ENCODE results near the gene SLC4A7. TPM values are rescaled to one million over a fixed set of nuclear protein-coding genes. Genes with fewer than 3 reads are reported as not detected.

SLC4A7 gene
- total and polyA plus RNA-seq, 4 donors = 5.4 to 62.8 (median 37.5) TPM

GRCh38 chr3:27376109-27376772 is 107.9 kb downstream of the SLC4A7 start:
- no peak overlapping the region for H3K27ac ChIP-seq (ENCODE audit: low read depth in 1 of 2, low read length in 2 of 2)
- DNase-seq = no peak
- no peak overlapping the region for H3K4me3 ChIP-seq (ENCODE audit: low read length in 2 of 2)
- no peaks in the 10 kb centered on the region for H3K4me1 ChIP-seq (ENCODE audit: control insufficient read depth in 1 of 2, insufficient read depth in 2 of 2, low read length in 2 of 2)
- no peaks in the 10 kb centered on the region for H3K9me3 ChIP-seq (ENCODE audit: control insufficient read depth, low read length)
- H3K36me3 ChIP-seq (ENCODE audit: control insufficient read depth in 1 of 2, insufficient read depth in 2 of 2, low read length in 1 of 2) = no peaks in the 10 kb centered on the region
- H3K27me3 ChIP-seq (ENCODE audit: control insufficient read depth in 1 of 2, insufficient read depth in 2 of 2, low read length in 1 of 2) = no peaks in the 10 kb centered on the region
- intact Hi-C loops (cut with DNase I) = no loop called here
- 93 to 95% methylated on average over 6 of the region's 6 CpGs for WGBS, 2 donors
- no peak for ATAC-seq (ENCODE audit: low FRiP score)

GRCh38 chr3:27368831-27369607 is 115.2 kb downstream of the SLC4A7 start, which contains the start of gene NEK10:
NEK10 (minus strand) TSS chr3:27369383; CDS start chr3:27352882, 16,501 bp downstream.
- 4% methylated on average over 48 of the region's 48 CpGs for WGBS, 2 donors
- DNase-seq = peak; percentile 94

GRCh38 chr3:27366062-27366591 is 118.1 kb downstream of the SLC4A7 start:
- Histone ChIP-seq H3K27me3 (ENCODE audit: control insufficient read depth in 1 of 2, insufficient read depth in 2 of 2, low read length in 1 of 2) (no peaks in the 10 kb centered on the region), H3K4me1 (ENCODE audit: control insufficient read depth in 1 of 2, insufficient read depth in 2 of 2, low read length in 2 of 2) (no peaks in the 10 kb centered on the region), H3K4me3 (ENCODE audit: low read length in 2 of 2) (no peak overlapping the region), H3K27ac (ENCODE audit: low read depth in 1 of 2, low read length in 2 of 2) (no peak overlapping the region), H3K36me3 (ENCODE audit: control insufficient read depth in 1 of 2, insufficient read depth in 2 of 2, low read length in 1 of 2) (no peaks in the 10 kb centered on the region), H3K9me3 (ENCODE audit: control insufficient read depth, low read length) (no peaks in the 10 kb centered on the region)
- 94 to 100% methylated on average over 1 of the region's 1 CpG for WGBS, 2 donors
- intact Hi-C loops (cut with DNase I) = loop anchor here in 1 of 2 donors (10.0 kb wide), 1 partner anchor 309 kb away; no protein-coding TSS in a partner anchor
- DNase-seq = no peak
- no peak for ATAC-seq (ENCODE audit: low FRiP score)

More at GRCh38 chr3:27368831-27369607, 115.2 kb downstream of the SLC4A7 start, which contains the start of gene NEK10:
- Histone ChIP-seq H3K27me3 (ENCODE audit: control insufficient read depth in 1 of 2, insufficient read depth in 2 of 2, low read length in 1 of 2) (no peaks in the 10 kb centered on the region), H3K9me3 (ENCODE audit: control insufficient read depth, low read length) (no peaks in the 10 kb centered on the region), H3K4me3 (ENCODE audit: low read length in 2 of 2) (peak within 1 kb of the TSS; percentile 2 to 23), H3K4me1 (ENCODE audit: control insufficient read depth in 1 of 2, insufficient read depth in 2 of 2, low read length in 2 of 2) (no peaks in the 10 kb centered on the region), H3K36me3 (ENCODE audit: control insufficient read depth in 1 of 2, insufficient read depth in 2 of 2, low read length in 1 of 2) (no peaks in the 10 kb centered on the region), H3K27ac (ENCODE audit: low read depth in 1 of 2, low read length in 2 of 2) (no peak within 1 kb of the TSS)
- intact Hi-C loops (cut with DNase I) = loop anchor here in 1 of 2 donors (10.0 kb wide), 1 partner anchor 306 kb away; no protein-coding TSS in a partner anchor
- ATAC-seq (ENCODE audit: low FRiP score) = peak; percentile 97

- intact Hi-C loops (cut with DNase I) = loop anchor here in 1 of 2 donors (10.0 kb wide), 1 partner anchor 314 kb away; no protein-coding TSS in a partner anchor
- WGBS, 2 donors = 83 to 84% methylated on average over 7 of the region's 7 CpGs
- Histone ChIP-seq H3K9me3 (ENCODE audit: control insufficient read depth, low read length) (no peaks in the 10 kb centered on the region), H3K4me3 (ENCODE audit: low read length in 2 of 2) (no peak overlapping the region), H3K27me3 (ENCODE audit: control insufficient read depth in 1 of 2, insufficient read depth in 2 of 2, low read length in 1 of 2) (no peaks in the 10 kb centered on the region), H3K4me1 (ENCODE audit: control insufficient read depth in 1 of 2, insufficient read depth in 2 of 2, low read length in 2 of 2) (no peaks in the 10 kb centered on the region), H3K27ac (ENCODE audit: low read depth in 1 of 2, low read length in 2 of 2) (no peak overlapping the region), H3K36me3 (ENCODE audit: control insufficient read depth in 1 of 2, insufficient read depth in 2 of 2, low read length in 1 of 2) (no peaks in the 10 kb centered on the region)
- DNase-seq = no peak
- ATAC-seq (ENCODE audit: low FRiP score) = no peak
These were observed 123.8 kb downstream of the SLC4A7 start for GRCh38 chr3:27360113-27361078.

- intact Hi-C loops (cut with DNase I) = no loop called here
These were observed 125.8 kb downstream of the SLC4A7 start for GRCh38 chr3:27358372-27358771.

GRCh38 chr3:27357665-27358258 is 126.4 kb downstream of the SLC4A7 start:
- Histone ChIP-seq H3K4me1 (ENCODE audit: control insufficient read depth in 1 of 2, insufficient read depth in 2 of 2, low read length in 2 of 2) (no peaks in the 10 kb centered on the region), H3K36me3 (ENCODE audit: control insufficient read depth in 1 of 2, insufficient read depth in 2 of 2, low read length in 1 of 2) (no peaks in the 10 kb centered on the region), H3K9me3 (ENCODE audit: control insufficient read depth, low read length) (no peaks in the 10 kb centered on the region), H3K27me3 (ENCODE audit: control insufficient read depth in 1 of 2, insufficient read depth in 2 of 2, low read length in 1 of 2) (peaks cover 0 to 3% of the 10 kb centered on the region in 2 donors), H3K4me3 (ENCODE audit: low read length in 2 of 2) (no peak overlapping the region), H3K27ac (ENCODE audit: low read depth in 1 of 2, low read length in 2 of 2) (no peak overlapping the region)
- intact Hi-C loops (cut with DNase I) = no loop called here
- 48 to 56% methylated on average over 1 of the region's 1 CpG for WGBS, 2 donors
- DNase-seq (peak in 1 of 2 donors; percentile 64), ATAC-seq (ENCODE audit: low FRiP score) (peak; percentile 66)

More at GRCh38 chr3:27358372-27358771, 125.8 kb downstream of the SLC4A7 start:
- ATAC-seq (ENCODE audit: low FRiP score) (no peak), DNase-seq (no peak)
- WGBS, 2 donors = 90 to 91% methylated on average over 3 of the region's 3 CpGs
- Histone ChIP-seq H3K9me3 (ENCODE audit: control insufficient read depth, low read length) (no peaks in the 10 kb centered on the region), H3K4me1 (ENCODE audit: control insufficient read depth in 1 of 2, insufficient read depth in 2 of 2, low read length in 2 of 2) (no peaks in the 10 kb centered on the region), H3K27me3 (ENCODE audit: control insufficient read depth in 1 of 2, insufficient read depth in 2 of 2, low read length in 1 of 2) (peaks cover 0 to 3% of the 10 kb centered on the region in 2 donors), H3K36me3 (ENCODE audit: control insufficient read depth in 1 of 2, insufficient read depth in 2 of 2, low read length in 1 of 2) (no peaks in the 10 kb centered on the region), H3K27ac (ENCODE audit: low read depth in 1 of 2, low read length in 2 of 2) (no peak overlapping the region), H3K4me3 (ENCODE audit: low read length in 2 of 2) (no peak overlapping the region)

GRCh38 chr3:27356976-27357375 is 127.2 kb downstream of the SLC4A7 start:
- H3K4me1 ChIP-seq (ENCODE audit: control insufficient read depth in 1 of 2, insufficient read depth in 2 of 2, low read length in 2 of 2) = no peaks in the 10 kb centered on the region
- ATAC-seq (ENCODE audit: low FRiP score) (no peak), DNase-seq (no peak)
- no peak overlapping the region for H3K4me3 ChIP-seq (ENCODE audit: low read length in 2 of 2)
- intact Hi-C loops (cut with DNase I) = no loop called here
- WGBS, 2 donors = 90 to 92% methylated on average over 3 of the region's 3 CpGs
- H3K27me3 ChIP-seq (ENCODE audit: control insufficient read depth in 1 of 2, insufficient read depth in 2 of 2, low read length in 1 of 2) = peaks cover 0 to 3% of the 10 kb centered on the region in 2 donors
- no peak overlapping the region for H3K27ac ChIP-seq (ENCODE audit: low read depth in 1 of 2, low read length in 2 of 2)
- H3K36me3 ChIP-seq (ENCODE audit: control insufficient read depth in 1 of 2, insufficient read depth in 2 of 2, low read length in 1 of 2) = no peaks in the 10 kb centered on the region
- no peaks in the 10 kb centered on the region for H3K9me3 ChIP-seq (ENCODE audit: control insufficient read depth, low read length)

Data from aorta (tissue), 5 donors.